Measurements from ENCODE around the gene MRPL2. TPM values are rescaled to one million over a fixed set of nuclear protein-coding genes. Genes with fewer than 3 reads are reported as not detected.

Gene MRPL2
- total RNA-seq, 2 donors from 2014 or later: 7.4 to 10.6 TPM

DNA sequence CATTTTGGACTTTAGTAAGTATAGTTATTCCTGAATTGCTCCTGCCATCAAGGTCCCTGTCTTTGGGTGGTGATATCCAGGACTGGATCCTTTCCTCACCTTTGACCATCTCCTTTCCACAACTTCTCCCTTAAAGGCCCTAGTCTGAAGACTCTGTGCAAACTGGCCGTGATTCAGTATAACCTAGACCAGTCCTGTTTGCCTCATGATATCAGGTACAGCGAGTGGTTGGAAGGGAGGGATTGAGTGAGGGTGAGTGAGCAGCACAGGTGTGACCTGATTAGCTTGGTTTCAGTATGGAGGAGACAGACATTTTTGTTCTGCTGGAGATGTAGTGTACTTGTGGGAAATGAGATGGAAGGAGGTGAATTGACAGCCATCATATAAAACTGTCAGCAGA, 40.1 kb downstream of the MRPL2 start:
- TF ChIP-seq, protein P1, sequence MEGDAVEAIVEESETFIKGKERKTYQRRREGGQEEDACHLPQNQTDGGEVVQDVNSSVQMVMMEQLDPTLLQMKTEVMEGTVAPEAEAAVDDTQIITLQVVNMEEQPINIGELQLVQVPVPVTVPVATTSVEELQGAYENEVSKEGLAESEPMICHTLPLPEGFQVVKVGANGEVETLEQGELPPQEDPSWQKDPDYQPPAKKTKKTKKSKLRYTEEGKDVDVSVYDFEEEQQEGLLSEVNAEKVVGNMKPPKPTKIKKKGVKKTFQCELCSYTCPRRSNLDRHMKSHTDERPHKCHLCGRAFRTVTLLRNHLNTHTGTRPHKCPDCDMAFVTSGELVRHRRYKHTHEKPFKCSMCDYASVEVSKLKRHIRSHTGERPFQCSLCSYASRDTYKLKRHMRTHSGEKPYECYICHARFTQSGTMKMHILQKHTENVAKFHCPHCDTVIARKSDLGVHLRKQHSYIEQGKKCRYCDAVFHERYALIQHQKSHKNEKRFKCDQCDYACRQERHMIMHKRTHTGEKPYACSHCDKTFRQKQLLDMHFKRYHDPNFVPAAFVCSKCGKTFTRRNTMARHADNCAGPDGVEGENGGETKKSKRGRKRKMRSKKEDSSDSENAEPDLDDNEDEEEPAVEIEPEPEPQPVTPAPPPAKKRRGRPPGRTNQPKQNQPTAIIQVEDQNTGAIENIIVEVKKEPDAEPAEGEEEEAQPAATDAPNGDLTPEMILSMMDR (IDR thresholded peaks at IDR 0.05): no peak
- Histone ChIP-seq H3K36me3 (peaks cover 22% of the 10 kb centered on the region), H3K4me1 (ENCODE audit: control insufficient read depth in 1 of 2, low read depth in 2 of 2) (peaks cover 37 to 63% of the 10 kb centered on the region in 2 donors), H3K27me3 (replicated peaks; ENCODE audit: insufficient read depth) (no peaks in the 10 kb centered on the region), H3K9me3 (no peaks in the 10 kb centered on the region), H3K27ac (no peak overlapping the region), H3K4me3 (no peak overlapping the region)
- ATAC-seq (ENCODE audit: insufficient number of reproducible peaks, low FRiP score, low read depth): no peak
- DNase-seq (ENCODE audit: low spot score): no peak

GRCh38 chr6:43016943-43017334, 42.3 kb downstream of the MRPL2 start:
- H3K9me3 ChIP-seq: no peaks in the 10 kb centered on the region
- H3K4me3 ChIP-seq: peak overlapping the region; percentile 47
- H3K27ac ChIP-seq: peak overlapping the region; percentile 36 to 39
- ATAC-seq (ENCODE audit: insufficient number of reproducible peaks, low FRiP score, low read depth) (no peak), DNase-seq (ENCODE audit: low spot score) (no peak)
- no peaks in the 10 kb centered on the region for H3K27me3 ChIP-seq (replicated peaks; ENCODE audit: insufficient read depth)
- peaks cover 22% of the 10 kb centered on the region for H3K36me3 ChIP-seq
- TF ChIP-seq, protein P1 (IDR thresholded peaks at IDR 0.05): no peak
- peaks cover 35 to 57% of the 10 kb centered on the region in 2 donors for H3K4me1 ChIP-seq (ENCODE audit: control insufficient read depth in 1 of 2, low read depth in 2 of 2)

GRCh38 chr6:43016176-43016942, 42.9 kb downstream of the MRPL2 start:
- Histone ChIP-seq H3K27ac (peak overlapping the region; percentile 36 to 39), H3K27me3 (replicated peaks; ENCODE audit: insufficient read depth) (no peaks in the 10 kb centered on the region), H3K36me3 (peaks cover 22% of the 10 kb centered on the region), H3K9me3 (no peaks in the 10 kb centered on the region), H3K4me1 (ENCODE audit: control insufficient read depth in 1 of 2, low read depth in 2 of 2) (peaks cover 35 to 57% of the 10 kb centered on the region in 2 donors), H3K4me3 (peak overlapping the region; percentile 47)
- DNase-seq (ENCODE audit: low spot score): no peak
- TF ChIP-seq, protein P1 (IDR thresholded peaks at IDR 0.05): no peak
- ATAC-seq (ENCODE audit: insufficient number of reproducible peaks, low FRiP score, low read depth): no peak

DNA sequence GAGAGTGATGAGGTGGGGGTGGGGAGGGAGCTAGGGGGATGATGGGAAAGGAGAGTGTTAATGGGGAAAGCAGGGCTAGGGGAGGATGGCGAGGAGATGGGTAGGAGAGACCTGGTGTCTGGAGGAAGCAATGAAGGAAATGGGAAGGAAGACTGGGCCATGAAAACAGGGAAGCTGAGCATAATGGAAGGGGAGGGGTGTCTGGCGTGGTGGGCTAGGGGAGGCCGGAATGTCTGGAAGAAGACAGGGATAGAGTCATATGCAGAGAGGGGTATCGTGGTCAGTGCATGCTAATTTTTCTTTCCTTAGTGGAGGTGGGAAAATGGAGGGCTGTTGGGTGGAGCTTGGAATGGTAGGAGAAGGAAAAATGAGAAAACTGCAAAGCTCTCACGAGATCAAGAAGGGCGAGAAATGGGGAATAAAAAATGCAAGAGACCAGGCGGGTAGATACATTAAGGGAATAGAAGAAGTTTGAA, 44.8 kb downstream of the MRPL2 start:
- Histone ChIP-seq H3K27me3 (replicated peaks; ENCODE audit: insufficient read depth) (no peaks in the 10 kb centered on the region), H3K27ac (peak overlapping the region; percentile 65 to 74), H3K4me1 (ENCODE audit: control insufficient read depth in 1 of 2, low read depth in 2 of 2) (peaks cover 30 to 46% of the 10 kb centered on the region in 2 donors), H3K36me3 (peaks cover 35% of the 10 kb centered on the region), H3K9me3 (no peaks in the 10 kb centered on the region), H3K4me3 (peak overlapping the region; percentile 97)
- DNase-seq (ENCODE audit: low spot score) (no peak), ATAC-seq (ENCODE audit: insufficient number of reproducible peaks, low FRiP score, low read depth) (no peak)
- TF ChIP-seq, protein P1 (IDR thresholded peaks at IDR 0.05): no peak

DNA sequence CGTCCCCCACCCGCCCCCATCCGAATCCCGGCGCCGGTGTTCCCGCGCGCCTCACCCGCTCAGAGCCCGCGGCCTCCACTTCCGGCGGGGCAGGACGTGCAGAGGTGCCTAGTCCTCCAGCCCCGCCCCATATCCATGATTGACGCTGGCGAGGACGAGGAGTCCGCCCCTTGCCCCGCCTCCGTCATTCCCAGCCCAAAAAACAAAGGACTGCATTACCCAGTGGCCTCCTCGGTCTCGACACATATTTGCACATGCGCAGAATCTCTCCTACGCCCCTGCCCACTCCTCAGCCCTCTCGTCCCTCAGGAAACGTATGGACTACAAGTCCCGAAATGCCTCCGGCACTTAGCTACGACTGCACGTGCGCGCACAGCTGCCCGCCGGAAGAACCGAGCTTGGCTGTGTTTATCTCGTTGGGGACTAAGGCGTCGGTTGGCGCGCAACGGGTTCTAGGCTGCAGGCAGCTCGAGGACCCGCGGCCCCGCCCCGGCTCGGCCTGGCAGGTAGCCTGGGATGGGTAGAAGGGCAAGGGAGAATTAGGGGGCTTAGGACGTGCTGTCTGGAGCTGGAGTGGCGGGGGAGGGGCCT, 45.3 kb downstream of the MRPL2 start, which contains the start of the genes KLHDC3 and MEA1:
KLHDC3 (plus strand) TSS at position 407 of the 591 bp plus-strand sequence. CDS start 2,944 bp downstream, outside the sequence.
MEA1 (minus strand) TSS at position 104 of the 591 bp plus-strand sequence. CDS start 133 bp downstream, outside the sequence.
- DNase-seq (ENCODE audit: low spot score) (peak; percentile 99), ATAC-seq (ENCODE audit: insufficient number of reproducible peaks, low FRiP score, low read depth) (peak; percentile 99)
- Histone ChIP-seq H3K27me3 (replicated peaks; ENCODE audit: insufficient read depth) (no peaks in the 10 kb centered on the region), H3K4me3 (peak within 1 kb of the TSS; percentile 97), H3K9me3 (no peaks in the 10 kb centered on the region), H3K4me1 (ENCODE audit: control insufficient read depth in 1 of 2, low read depth in 2 of 2) (peaks cover 30 to 46% of the 10 kb centered on the region in 2 donors), H3K27ac (peak within 1 kb of the TSS; percentile 74), H3K36me3 (peaks cover 31% of the 10 kb centered on the region)
- TF ChIP-seq, protein P1 (IDR thresholded peaks at IDR 0.05): no peak

All from thoracic aorta (tissue), 2 donors.